ENCODE data around the gene ID3. TPM values are rescaled to one million over a fixed set of nuclear protein-coding genes. Genes with fewer than 3 reads are reported as not detected.
A peak's percentile ranks its signal among the peaks of the same experiment; 100 is the strongest.

Gene ID3
- total RNA-seq, 1 donor from 2014 or later: 205 TPM

DNA sequence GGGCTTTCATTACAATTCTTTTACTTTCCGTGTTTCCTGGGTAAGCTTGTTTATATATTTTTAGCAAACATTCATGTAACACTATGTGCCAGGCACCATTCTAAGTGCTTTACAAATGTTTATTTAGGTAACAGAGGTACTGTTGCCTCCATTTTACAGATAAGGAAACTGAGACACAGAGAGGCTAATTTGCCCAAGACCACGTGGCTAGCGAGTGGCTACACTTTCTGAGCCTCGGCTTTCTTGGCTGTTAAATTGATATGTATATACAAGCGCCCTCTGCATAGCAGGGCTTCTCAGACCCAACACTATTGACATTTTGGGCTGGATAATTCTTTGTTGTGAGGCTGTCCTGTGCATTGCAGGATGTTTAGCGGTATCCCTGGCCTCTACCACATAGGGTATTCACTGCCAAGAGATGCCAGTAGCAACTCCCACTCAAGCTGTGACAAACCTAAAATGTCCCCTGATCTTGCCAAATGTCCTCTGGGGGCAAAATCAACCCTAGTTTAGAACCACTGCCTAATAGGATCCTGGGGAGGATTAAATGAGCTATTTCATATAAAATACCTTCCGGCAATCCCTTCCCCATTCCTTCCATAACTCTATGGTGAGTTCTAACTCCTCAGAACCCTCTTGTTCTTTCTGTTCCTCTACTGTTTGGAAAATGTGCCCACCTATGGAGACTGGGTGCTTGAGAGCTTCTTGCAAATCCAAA, 17.2 kb upstream of the ID3 start:
- Mint-ChIP-seq H3K4me3 (peak overlapping the region; percentile 74), H3K36me3 (ENCODE audit: low read depth) (no peaks in the 10 kb centered on the region), H3K27me3 (no peaks in the 10 kb centered on the region), H3K27ac (peak overlapping the region; percentile 87), H3K9me3 (peaks cover 4% of the 10 kb centered on the region), H3K4me1 (peaks cover 86% of the 10 kb centered on the region)
- CTCF ChIA-PET: interaction anchor here (1.0 to 4.4 kb wide), 18 partner anchors 11 to 80 kb away, joined by 3 to 43 read pairs (median 6); no protein-coding TSS in a partner anchor
- DNase-seq (no peak), ATAC-seq (ENCODE audit: low read depth) (no peak)
- TF ChIP-seq, protein P1, sequence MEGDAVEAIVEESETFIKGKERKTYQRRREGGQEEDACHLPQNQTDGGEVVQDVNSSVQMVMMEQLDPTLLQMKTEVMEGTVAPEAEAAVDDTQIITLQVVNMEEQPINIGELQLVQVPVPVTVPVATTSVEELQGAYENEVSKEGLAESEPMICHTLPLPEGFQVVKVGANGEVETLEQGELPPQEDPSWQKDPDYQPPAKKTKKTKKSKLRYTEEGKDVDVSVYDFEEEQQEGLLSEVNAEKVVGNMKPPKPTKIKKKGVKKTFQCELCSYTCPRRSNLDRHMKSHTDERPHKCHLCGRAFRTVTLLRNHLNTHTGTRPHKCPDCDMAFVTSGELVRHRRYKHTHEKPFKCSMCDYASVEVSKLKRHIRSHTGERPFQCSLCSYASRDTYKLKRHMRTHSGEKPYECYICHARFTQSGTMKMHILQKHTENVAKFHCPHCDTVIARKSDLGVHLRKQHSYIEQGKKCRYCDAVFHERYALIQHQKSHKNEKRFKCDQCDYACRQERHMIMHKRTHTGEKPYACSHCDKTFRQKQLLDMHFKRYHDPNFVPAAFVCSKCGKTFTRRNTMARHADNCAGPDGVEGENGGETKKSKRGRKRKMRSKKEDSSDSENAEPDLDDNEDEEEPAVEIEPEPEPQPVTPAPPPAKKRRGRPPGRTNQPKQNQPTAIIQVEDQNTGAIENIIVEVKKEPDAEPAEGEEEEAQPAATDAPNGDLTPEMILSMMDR (IDR thresholded peaks at IDR 0.05): no peak
- intact Hi-C loops (cut with micrococcal nuclease): loop anchor here (1.0 kb wide), 6 partner anchors 9 to 59 kb away; partner anchors contain the start of gene ID3
- POLR2A ChIA-PET: interaction anchor here (0.6 to 36.4 kb wide), 16 partner anchors 16 to 146 kb away, joined by 3 to 1151 read pairs (median 16); partner anchors contain the start of gene ID3

DNA sequence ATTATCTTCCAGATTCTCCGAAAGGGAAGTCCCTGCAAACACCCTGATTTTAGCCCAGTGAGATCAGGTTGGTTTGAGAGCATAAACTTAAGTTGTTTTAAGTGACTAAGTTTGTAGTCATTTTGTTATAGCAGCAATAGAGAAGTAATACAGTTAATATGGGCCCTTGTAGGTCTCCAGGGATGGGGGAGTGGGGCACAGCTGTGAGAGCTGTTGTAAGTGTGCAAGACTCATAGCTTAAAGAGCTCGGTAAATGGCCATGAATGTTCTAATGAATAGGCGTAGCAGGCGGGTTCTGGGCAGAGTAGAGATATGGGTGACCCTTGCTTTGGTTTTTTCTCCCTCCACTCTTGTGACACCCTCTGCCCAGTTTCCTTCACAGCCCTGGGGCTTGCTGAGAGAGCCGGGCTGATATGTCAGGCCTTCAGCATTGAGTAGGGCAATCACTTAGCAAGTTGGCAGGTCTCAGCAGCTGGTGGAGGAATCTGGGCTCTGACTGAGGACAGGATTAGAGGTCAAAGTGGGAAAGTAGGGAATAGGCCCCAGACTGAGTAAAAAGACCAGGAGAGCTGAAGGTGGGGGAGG, 16.0 kb upstream of the ID3 start:
- DNase-seq: no peak
- Mint-ChIP-seq H3K27ac (peak overlapping the region; percentile 87), H3K36me3 (ENCODE audit: low read depth) (no peaks in the 10 kb centered on the region), H3K9me3 (peaks cover 4% of the 10 kb centered on the region), H3K4me3 (peak overlapping the region; percentile 32), H3K27me3 (no peaks in the 10 kb centered on the region), H3K4me1 (peaks cover 81% of the 10 kb centered on the region)
- CTCF ChIA-PET: interaction anchor here (0.7 to 4.4 kb wide), 9 partner anchors 9 to 62 kb away, joined by 3 to 43 read pairs (median 7); no protein-coding TSS in a partner anchor
- peak; percentile 20 for ATAC-seq (ENCODE audit: low read depth)
- POLR2A ChIA-PET: interaction anchor here (1.2 to 36.4 kb wide), 9 partner anchors 15 to 168 kb away, joined by 3 to 1151 read pairs (median 8); partner anchors contain the start of genes ELOA and ID3
- intact Hi-C loops (cut with micrococcal nuclease): no loop called here
- TF ChIP-seq, protein P1 (IDR thresholded peaks at IDR 0.05): no peak

GRCh38 chr1:23574265-23574754, 15.0 kb upstream of the ID3 start:
- DNase-seq (no peak), ATAC-seq (ENCODE audit: low read depth) (peak; percentile 50)
- H3K36me3 Mint-ChIP-seq (ENCODE audit: low read depth): no peaks in the 10 kb centered on the region
- TF ChIP-seq, protein P1 (IDR thresholded peaks at IDR 0.05): no peak
- H3K4me1 Mint-ChIP-seq: peaks cover 78% of the 10 kb centered on the region
- H3K27me3 Mint-ChIP-seq: no peaks in the 10 kb centered on the region
- intact Hi-C loops (cut with micrococcal nuclease): no loop called here
- peak overlapping the region; percentile 32 for H3K4me3 Mint-ChIP-seq
- peaks cover 4% of the 10 kb centered on the region for H3K9me3 Mint-ChIP-seq
- peak overlapping the region; percentile 87 for H3K27ac Mint-ChIP-seq
- CTCF ChIA-PET: interaction anchor here (0.9 to 4.4 kb wide), 6 partner anchors 17 to 63 kb away, joined by 3 to 43 read pairs (median 6); no protein-coding TSS in a partner anchor
- POLR2A ChIA-PET: interaction anchor here (1.4 to 36.4 kb wide), 9 partner anchors 14 to 169 kb away, joined by 3 to 1151 read pairs (median 8); partner anchors contain the start of genes ELOA and ID3

DNA sequence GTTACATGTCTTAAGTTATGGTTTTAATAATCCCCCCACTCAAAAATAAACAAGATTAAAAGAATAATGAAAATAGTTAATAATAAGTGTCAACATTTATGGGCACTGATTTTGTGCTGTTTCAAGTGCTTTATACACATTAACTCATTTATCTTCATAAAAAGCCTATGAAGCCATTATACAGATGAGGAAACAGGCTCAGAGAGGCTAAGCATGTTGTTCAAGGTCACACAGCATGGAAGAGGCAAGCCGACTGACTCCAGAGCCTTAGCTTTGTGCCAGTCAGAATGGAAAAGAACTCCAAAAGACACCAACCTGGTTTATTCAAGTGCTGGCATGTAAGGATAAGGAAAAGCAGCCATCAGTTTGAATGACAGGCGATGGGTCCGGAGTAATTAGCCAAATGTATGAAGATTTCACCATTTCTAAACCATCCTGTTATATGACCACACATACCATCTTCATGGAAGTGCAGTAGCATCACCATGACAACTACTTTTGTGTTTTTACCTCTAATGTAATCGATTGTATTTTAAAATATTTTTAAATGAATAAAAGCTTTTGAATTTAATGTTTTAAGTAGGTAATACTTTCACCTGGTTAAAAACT, 14.4 kb upstream of the ID3 start:
- intact Hi-C loops (cut with micrococcal nuclease): no loop called here
- Mint-ChIP-seq H3K4me3 (no peak overlapping the region), H3K4me1 (peaks cover 78% of the 10 kb centered on the region), H3K27ac (peak overlapping the region; percentile 87), H3K27me3 (no peaks in the 10 kb centered on the region), H3K36me3 (ENCODE audit: low read depth) (peaks cover under 1% of the 10 kb centered on the region), H3K9me3 (peaks cover 4% of the 10 kb centered on the region)
- no peak for DNase-seq
- no peak for ATAC-seq (ENCODE audit: low read depth)
- TF ChIP-seq, protein P1 (IDR thresholded peaks at IDR 0.05): no peak
- CTCF ChIA-PET: interaction anchor here (1.3 to 4.4 kb wide), 6 partner anchors 18 to 64 kb away, joined by 3 to 43 read pairs (median 6); no protein-coding TSS in a partner anchor
- POLR2A ChIA-PET: interaction anchor here (1.4 to 36.4 kb wide), 7 partner anchors 13 to 61 kb away, joined by 3 to 1151 read pairs (median 12); partner anchors contain the start of gene ID3

All from activated B cell treated with CpG ODN at 0.5 μM for 24 hours (primary cell).